ENCODE measurements around the gene TBC1D8. TPM values are rescaled to one million over a fixed set of nuclear protein-coding genes. Genes with fewer than 3 reads are reported as not detected.
A peak's percentile ranks its signal among the peaks of the same experiment; 100 is the strongest.
"Not testable (repeated sequence)": the region's sequence is repeated elsewhere in the genome, so short reads cannot be mapped to it uniquely, and the experiment has no call there.

The TBC1D8 gene
- 1.6 TPM for total RNA-seq

- DNase-seq (ENCODE audit: low read depth in 2 of 3, low spot score in 2 of 3), result peak; percentile 28 to 62 (median 55)
These were observed at the start of gene TBC1D8 for GRCh38 chr2:101151146-101151858. Gene TBC1D8, minus strand, starts transcription at chr2:101151382. Its CDS starts 129 bp downstream, at chr2:101151253.

DNA sequence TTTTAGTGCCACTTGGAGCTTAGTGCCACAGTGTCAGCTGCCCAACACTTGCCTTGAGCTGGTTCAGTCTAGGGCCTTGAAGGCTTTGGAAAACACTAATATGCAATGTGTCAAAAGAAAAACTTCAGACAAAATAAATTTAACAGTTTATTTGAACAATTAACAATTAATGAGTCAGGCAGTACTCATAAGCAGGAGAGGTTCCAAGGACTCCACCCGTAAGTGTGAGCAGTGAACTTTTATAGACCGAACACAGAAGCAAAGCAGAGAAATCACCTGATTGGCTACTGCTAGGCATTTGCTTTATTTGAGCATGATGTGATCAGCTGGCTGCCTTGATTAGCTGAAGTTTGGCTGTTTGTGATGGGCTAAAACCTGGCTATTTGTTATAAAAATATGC, 49.5 kb upstream of the TBC1D8 start:
- DNase-seq (ENCODE audit: low read depth in 2 of 3, low spot score in 2 of 3), result no peak

- DNase-seq (ENCODE audit: low read depth in 2 of 3, low spot score in 2 of 3), result no peak
These were observed 48.1 kb upstream of the TBC1D8 start for GRCh38 chr2:101199251-101199791.

DNA sequence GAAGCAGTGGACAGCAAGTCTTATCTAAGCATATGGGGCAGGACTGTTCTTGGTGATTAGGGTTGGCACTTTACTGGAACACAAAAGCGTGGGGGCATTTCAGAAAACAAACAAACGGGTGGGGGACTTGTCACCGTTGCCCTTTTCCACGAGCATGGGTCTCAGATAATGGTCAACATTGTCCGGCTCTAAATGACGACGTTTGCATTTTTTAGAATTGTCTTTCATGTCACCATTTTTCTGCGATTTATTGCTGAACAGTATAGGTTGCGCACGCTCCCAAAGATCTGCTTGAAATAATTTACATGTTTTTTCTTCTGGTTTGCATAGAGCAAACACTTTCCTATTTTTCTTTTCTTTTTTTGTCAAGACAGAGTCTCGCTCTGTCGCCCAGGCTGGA, 46.6 kb upstream of the TBC1D8 start:
- no peak for DNase-seq (ENCODE audit: low read depth in 2 of 3, low spot score in 2 of 3)

- DNase-seq (ENCODE audit: low read depth in 2 of 3, low spot score in 2 of 3), result peak in 2 of 3 donors; percentile 42 to 59
These were observed 46.1 kb upstream of the TBC1D8 start for GRCh38 chr2:101197215-101197745.

- DNase-seq (ENCODE audit: low read depth in 2 of 3, low spot score in 2 of 3), result no peak
These were observed 44.9 kb upstream of the TBC1D8 start for GRCh38 chr2:101195871-101196661.

GRCh38 chr2:101193033-101193626, 41.9 kb upstream of the TBC1D8 start:
- DNase-seq (ENCODE audit: low read depth in 2 of 3, low spot score in 2 of 3), result no peak

DNA sequence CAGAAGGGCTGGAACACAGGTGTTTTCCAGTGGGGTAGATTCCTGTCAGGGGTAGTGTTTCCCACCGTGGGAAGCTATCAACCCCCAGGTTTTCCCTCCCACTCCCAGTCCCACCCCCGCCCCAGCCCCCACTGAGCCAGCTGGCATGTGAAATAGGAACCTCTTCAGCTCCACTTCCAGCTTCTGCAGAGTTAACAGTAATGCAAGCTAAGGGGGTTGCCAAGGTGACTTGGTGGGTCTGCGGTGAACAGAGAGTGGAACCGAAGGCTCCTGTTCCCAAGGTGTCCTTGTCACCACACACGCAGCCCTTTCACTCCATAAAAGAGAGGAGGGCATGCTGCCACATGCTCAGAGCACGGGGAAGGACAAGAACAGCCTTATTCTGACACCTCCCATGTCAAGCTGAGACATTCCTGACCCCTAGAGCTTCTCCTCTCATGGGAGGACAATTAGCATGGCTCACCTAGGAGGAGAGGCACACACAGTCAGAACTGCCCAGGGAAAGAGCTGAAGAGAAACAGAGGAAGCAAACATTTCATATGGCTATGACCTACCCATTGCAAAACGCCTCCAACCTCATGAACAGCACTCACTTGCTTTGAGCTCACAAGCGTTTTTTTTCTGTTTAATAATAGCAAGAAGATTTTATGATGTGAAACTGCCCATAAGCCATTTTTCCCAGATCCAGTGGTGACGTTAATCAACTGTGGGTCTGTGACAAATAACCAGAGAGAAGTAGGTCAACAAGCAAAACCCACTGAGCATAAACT, 39.8 kb upstream of the TBC1D8 start:
- DNase-seq (ENCODE audit: low read depth in 2 of 3, low spot score in 2 of 3), result peak in 1 of 3 donors; percentile 7

DNA sequence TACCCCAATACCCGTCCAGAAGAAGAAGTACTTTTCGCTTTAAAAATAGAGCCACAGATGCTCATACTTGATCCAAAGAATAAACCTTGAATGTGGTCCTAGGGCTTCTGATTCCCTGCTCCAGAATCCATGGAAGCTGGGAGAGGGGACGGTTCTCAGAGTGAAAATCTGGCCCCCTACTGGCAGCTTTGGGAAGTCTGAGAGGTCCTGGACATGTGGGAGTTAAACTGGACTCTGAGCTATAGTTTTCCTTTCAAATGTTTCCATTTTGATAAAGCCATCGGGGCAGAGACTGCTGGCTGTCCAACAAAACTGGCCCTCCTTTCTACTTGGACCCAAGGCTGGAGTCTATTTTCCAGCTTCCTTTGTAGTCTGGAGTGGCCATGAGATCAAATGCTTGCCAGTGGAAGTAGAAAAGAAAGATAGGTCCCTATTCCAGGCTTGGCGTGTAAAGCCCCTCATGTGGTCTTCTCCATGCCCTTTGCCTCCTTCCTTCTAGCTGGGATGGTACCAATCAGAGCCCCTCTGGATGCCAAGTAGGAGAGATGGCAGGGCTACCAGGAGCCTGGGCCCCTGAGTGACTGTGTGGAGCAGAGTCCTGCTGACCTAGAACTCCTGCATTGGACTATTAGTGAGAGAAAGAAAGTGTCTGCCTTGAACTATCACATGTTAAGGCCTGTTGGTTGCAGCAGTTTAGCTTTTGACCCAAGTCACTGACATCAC, 37.7 kb upstream of the TBC1D8 start:
- no peak for DNase-seq (ENCODE audit: low read depth in 2 of 3, low spot score in 2 of 3)

DNA sequence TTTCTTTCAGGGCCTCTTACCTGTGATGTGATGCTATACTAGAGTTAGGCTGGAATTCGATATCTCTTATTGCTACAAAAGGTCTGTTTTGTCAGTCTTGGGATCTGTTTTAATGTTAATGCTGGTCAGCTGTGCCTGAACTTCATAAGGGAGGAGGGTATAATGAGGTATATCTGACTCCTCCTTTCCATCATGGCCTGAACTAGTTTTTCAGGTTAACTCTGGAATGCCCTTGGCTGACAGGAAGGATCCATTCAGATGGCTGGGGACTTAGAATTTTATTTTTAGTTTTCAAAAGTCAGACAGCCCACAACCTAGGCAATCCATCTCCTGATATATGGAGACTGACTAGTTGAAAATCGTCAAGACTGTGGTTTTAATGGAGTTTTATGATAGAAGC, 35.9 kb upstream of the TBC1D8 start:
- no peak for DNase-seq (ENCODE audit: low read depth in 2 of 3, low spot score in 2 of 3)

DNA sequence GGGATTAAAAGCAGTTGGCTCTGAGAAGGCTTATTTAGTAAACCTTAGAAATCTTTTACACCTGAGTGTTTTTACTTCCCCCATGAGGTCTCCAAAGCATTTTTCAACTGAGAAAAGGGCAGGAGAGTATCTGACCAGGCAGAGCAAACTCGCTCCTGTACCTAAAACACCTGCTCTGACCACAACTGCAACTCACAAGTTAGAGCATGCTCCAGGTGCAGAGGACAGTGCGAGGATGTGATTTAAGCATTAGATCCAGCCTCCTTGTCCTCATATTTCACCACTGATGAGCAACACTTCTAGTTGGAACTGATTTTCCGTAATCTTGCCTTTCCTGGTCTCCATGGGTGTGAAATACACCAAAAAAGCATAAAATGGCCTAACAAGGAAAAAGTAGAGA, 34.5 kb upstream of the TBC1D8 start:
- DNase-seq (ENCODE audit: low read depth in 2 of 3, low spot score in 2 of 3), result no peak

DNA sequence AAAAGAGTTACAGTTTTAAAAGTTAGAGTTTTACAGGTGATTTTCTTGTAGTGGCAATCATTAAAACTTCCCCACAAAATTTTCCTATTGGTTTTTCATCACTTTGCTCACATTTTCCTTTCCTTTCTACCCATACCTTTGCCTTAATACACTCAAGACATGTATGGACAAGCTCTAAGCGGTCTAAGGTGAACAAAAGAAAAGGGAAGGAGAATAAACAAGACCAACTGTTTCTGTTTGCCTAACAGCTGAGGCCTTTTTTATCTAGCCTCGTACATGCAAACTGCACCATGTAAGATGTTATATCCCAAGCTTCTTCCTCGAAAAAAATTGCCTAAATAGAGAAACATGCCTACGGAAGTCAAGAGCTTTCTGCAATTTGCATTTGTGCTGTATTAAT, 33.9 kb upstream of the TBC1D8 start:
- no peak for DNase-seq (ENCODE audit: low read depth in 2 of 3, low spot score in 2 of 3)

GRCh38 chr2:101179982-101180381, 28.8 kb upstream of the TBC1D8 start:
- DNase-seq (ENCODE audit: low read depth in 2 of 3, low spot score in 2 of 3), result no peak

DNA sequence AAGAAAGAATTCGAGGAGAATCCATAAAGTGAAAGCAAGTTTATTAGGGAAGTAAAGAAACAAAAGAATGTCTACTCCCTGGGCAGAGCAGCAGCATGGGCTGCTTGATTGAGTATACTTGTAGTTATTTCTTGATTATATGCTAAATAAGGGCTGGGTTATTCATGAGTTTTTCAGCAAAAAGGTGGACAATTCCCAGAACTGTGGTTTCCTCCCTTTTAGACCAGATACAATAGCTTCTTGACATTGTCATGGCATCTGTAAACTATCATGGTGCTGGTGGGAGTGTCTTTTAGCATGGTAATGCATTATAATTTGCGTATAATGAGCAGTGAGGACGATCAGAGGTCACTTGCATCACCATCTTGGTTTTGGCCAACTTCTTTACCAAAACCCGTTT, 25.6 kb upstream of the TBC1D8 start:
- DNase-seq (ENCODE audit: low read depth in 2 of 3, low spot score in 2 of 3), result no peak

GRCh38 chr2:101175991-101176390, 24.8 kb upstream of the TBC1D8 start:
- DNase-seq (ENCODE audit: low read depth in 2 of 3, low spot score in 2 of 3), result no peak

- DNase-seq (ENCODE audit: low read depth in 2 of 3, low spot score in 2 of 3), result peak in 1 of 3 donors; percentile 4
These were observed 22.6 kb upstream of the TBC1D8 start for GRCh38 chr2:101173707-101174295.

GRCh38 chr2:101169822-101170221, 18.6 kb upstream of the TBC1D8 start:
- not testable (repeated sequence) for DNase-seq (ENCODE audit: low read depth in 2 of 3, low spot score in 2 of 3)

- DNase-seq (ENCODE audit: low read depth in 2 of 3, low spot score in 2 of 3), result no peak
These were observed 17.5 kb upstream of the TBC1D8 start for GRCh38 chr2:101168706-101169105.

DNA sequence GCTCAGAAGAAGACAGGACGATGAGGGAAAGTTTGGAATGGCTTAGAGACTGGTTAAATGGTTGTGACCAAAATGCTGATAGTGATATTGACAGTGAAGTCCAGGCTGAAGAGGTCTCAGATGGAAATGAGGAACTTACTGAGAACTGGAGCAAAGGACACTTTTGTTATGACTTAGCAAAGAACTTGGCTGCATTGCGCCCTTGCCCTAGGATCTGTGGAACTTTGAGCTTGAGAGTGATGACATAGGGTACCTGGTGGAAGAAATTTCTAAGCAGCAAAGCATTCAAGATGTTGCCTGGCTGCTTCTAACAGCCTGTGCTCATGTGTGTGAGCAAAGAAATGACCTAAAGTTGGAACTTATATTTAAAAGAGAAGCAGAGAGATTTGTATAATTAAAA, 16.4 kb upstream of the TBC1D8 start:
- peak in 1 of 3 donors; percentile 1 for DNase-seq (ENCODE audit: low read depth in 2 of 3, low spot score in 2 of 3)
